Epithelial cell of proximal tubule (primary cell): ENCODE data around the gene NID2. TPM values are rescaled to one million over a fixed set of nuclear protein-coding genes. Genes with fewer than 3 reads are reported as not detected.

Source experiments
- DNase-seq: peaks from one replicate; pipeline ENCODE4 v3.0.0-alpha.2; 2011; ENCODE audit warnings: low read depth
- H3K4me3 ChIP-seq: 2 replicates; pipeline ENCODE4 v1.5.1; 2011; ENCODE audit warnings: low read depth, mild to moderate bottlenecking, low read length
- total RNA-seq: library from RNA; depleted of rRNA; stranded (reverse); fragments of >200 nt; gene quantifications from 2 replicates; pipeline ENCODE4 v1.2.3, GENCODE V29; 2015
- TF ChIP-seq, protein P1 (sequence below): conservative IDR thresholded peaks from 2 replicates; pipeline ENCODE4 v1.5.1; 2012; ENCODE audit warnings: low read depth, mild to moderate bottlenecking, low read length

The NID2 gene
- total RNA-seq, 1 donor from 2014 or later, result 13.5 TPM

DNA sequence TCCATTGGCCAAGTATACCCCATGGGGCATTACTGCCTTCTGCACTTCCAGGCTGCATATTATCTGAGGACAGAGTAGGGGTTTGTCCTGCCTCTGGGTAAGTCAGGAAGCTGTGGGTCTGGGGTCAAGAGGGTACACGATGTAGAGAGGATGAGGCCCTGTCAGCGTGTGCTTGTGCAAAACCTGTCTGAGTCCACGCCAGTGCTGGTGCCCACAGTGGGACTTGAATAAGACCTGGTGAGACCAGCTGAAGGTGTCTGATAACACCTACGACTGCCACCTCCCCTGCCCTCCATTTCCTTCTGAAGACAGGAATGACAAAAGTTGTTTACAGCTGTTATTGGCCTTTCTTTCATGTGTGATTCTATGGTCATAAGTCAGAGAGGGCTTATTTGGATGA lies 22.1 kb upstream of the NID2 start:
- DNase-seq, result no peak
- no peak overlapping the region for H3K4me3 ChIP-seq
- TF ChIP-seq, protein P1, sequence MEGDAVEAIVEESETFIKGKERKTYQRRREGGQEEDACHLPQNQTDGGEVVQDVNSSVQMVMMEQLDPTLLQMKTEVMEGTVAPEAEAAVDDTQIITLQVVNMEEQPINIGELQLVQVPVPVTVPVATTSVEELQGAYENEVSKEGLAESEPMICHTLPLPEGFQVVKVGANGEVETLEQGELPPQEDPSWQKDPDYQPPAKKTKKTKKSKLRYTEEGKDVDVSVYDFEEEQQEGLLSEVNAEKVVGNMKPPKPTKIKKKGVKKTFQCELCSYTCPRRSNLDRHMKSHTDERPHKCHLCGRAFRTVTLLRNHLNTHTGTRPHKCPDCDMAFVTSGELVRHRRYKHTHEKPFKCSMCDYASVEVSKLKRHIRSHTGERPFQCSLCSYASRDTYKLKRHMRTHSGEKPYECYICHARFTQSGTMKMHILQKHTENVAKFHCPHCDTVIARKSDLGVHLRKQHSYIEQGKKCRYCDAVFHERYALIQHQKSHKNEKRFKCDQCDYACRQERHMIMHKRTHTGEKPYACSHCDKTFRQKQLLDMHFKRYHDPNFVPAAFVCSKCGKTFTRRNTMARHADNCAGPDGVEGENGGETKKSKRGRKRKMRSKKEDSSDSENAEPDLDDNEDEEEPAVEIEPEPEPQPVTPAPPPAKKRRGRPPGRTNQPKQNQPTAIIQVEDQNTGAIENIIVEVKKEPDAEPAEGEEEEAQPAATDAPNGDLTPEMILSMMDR, result no peak

DNA sequence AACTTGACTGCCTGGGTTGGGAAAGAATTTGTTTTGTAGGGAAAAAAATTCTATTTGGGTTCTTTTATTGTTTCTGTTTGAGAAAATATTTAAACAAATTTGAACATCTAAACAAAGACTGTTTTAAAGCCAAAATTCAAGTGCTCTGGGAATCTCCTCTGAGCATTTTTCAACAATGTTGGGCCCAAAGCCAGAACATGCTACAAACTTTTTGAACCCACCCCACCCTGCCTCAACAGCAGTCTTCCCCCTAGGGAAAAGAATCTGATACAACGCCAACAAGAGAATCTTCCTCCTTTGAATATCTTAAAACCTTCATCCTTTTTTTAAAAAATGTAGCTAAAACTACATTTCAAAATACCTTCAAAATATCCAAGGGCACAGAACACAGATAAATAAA lies 20.4 kb upstream of the NID2 start:
- TF ChIP-seq, protein P1, result no peak
- no peak for DNase-seq
- no peak overlapping the region for H3K4me3 ChIP-seq

DNA sequence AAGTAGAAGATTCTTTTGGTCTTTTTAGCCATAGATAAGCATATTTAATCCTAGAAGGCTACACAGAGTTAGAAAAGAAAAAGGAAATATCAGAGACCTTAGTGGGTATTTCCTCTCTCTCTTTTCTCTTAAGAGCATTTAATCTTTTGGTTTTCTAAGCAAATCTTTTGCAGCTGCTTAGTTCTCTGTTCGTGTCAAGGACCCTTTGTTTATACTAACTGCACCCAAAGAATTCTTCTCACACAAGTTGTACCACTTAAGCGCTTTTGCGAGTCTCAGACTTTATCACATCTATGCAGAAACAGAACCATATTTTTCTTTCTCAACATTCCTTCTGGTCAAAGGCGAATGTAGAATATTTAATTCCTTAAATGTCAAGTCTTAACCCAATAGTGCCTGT lies 17.9 kb upstream of the NID2 start:
- TF ChIP-seq, protein P1, result no peak
- no peak overlapping the region for H3K4me3 ChIP-seq
- DNase-seq, result no peak

DNA sequence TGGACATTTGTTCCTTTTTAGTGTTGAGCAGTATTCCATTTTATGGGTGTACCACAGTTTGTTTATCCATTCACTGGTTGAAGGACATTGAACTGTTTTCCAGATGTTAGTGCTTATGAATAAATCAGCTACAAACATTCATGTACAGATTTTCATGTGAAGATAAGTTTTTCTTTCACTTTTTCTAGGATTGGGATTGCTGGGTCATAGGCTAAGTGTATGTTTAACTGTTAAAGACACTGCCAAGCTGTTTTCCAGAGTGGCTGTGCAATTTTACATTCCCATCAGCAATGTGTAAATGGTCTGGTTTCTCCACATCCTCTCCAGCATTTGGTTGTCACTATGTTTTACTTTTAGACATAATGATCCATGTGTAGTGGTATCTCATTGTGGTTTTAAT lies 14.0 kb upstream of the NID2 start:
- no peak overlapping the region for H3K4me3 ChIP-seq
- DNase-seq, result no peak
- TF ChIP-seq, protein P1, result no peak

DNA sequence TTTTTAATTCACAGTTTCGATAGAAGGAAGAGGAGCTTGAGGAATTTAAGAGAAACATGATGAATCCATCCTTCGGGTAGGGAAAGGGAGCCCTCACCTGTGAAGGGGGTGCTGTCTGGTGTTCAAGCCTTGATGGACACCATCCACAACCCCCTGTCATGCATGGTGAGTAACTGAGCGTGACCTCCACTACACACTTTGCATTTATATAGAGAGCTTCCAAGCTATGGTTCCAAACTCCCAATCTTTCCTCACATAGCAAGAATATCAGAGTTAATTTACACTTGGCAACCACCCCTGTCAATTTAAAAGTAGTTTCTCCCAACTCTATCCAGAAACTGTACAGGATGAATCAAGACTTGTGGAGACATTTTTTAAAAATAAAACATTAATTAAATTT lies 13.1 kb upstream of the NID2 start:
- H3K4me3 ChIP-seq, result no peak overlapping the region

DNA sequence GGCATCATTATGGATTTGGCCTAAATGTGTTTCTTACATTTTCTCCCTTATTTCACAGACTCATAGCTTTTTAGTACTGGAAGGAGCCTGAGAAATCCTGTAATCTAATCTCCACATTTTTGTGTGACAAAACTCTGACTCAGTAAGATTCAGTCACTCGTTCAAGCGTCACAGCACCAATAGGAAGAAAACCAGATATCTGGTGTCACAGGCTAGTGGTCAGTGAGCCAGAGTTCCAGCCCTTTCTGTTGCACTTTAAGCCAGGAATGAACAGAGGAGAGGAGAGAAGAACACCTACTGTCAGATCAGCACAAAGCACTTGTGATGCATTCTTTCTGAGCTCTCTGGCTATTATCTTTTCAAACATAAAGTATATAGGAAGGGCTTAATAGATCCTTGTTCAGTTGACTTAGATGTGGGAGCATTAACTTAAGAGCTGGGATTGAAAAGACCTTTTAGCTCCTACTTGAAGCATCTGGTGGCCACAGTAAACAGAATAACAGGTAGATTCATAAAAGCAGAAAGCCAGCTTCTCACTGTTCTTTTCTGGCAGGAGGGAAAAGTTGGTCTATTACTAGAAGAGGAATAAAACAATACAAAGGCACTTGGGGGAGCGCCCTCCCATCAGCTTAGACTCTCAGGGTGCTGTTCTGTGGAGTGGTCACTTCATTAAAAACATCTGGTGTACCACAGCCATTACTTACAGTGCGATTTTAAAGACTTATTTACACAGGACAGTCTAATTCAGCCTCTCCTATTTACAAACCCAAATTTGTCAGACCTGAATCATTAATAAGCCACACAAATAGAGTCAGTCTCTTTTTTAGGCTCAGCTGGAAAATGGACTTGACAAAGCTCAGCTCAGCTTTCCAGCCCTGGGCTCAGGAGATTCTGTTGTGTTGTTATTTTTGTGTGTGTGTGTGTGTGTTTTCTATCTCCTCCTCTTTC lies 12.2 kb upstream of the NID2 start:
- peak; percentile 95 for DNase-seq
- H3K4me3 ChIP-seq, result no peak overlapping the region
- TF ChIP-seq, protein P1, result no peak

More for the DNA sequence above, 13.1 kb upstream of the NID2 start:
- TF ChIP-seq, protein P1, result no peak
- no peak for DNase-seq
